ENCODE measurements around the gene FOXO3. TPM values are rescaled to one million over a fixed set of nuclear protein-coding genes. Genes with fewer than 3 reads are reported as not detected.

Gene FOXO3
- total RNA-seq, 4 donors from 2014 or later = 34.3 to 61.1 (median 49.7) TPM

GRCh38 chr6:108710551-108710950 lies 149.8 kb downstream of the FOXO3 start:
- no peak overlapping the region for H3K4me3 ChIP-seq
- no peaks in the 10 kb centered on the region for H3K36me3 ChIP-seq
- DNase-seq = no peak
- H3K9me3 ChIP-seq = no peaks in the 10 kb centered on the region
- TF ChIP-seq CTCF (IDR thresholded peaks at IDR 0.05) (no peak), POLR2A (IDR thresholded peaks at IDR 0.05) (no peak)
- H3K4me1 ChIP-seq = no peaks in the 10 kb centered on the region
- H3K27ac ChIP-seq = no peak overlapping the region
- H3K27me3 ChIP-seq = no peaks in the 10 kb centered on the region

- H3K9me3 ChIP-seq = no peaks in the 10 kb centered on the region
- TF ChIP-seq POLR2A (IDR thresholded peaks at IDR 0.05) = no peak
- TF ChIP-seq CTCF (IDR thresholded peaks at IDR 0.05) = no peak
- H3K36me3 ChIP-seq = no peaks in the 10 kb centered on the region
- H3K27me3 ChIP-seq = no peaks in the 10 kb centered on the region
- H3K4me3 ChIP-seq = no peak overlapping the region
- DNase-seq = no peak
- no peaks in the 10 kb centered on the region for H3K4me1 ChIP-seq
- H3K27ac ChIP-seq = no peak overlapping the region
Measured at GRCh38 chr6:108711071-108711470, 150.4 kb downstream of the FOXO3 start.

- DNase-seq = no peak
- no peaks in the 10 kb centered on the region for H3K27me3 ChIP-seq
- no peaks in the 10 kb centered on the region for H3K4me1 ChIP-seq
- TF ChIP-seq POLR2A (IDR thresholded peaks at IDR 0.05) (no peak), CTCF (IDR thresholded peaks at IDR 0.05) (no peak)
- no peaks in the 10 kb centered on the region for H3K36me3 ChIP-seq
- no peaks in the 10 kb centered on the region for H3K9me3 ChIP-seq
- no peak overlapping the region for H3K27ac ChIP-seq
- no peak overlapping the region for H3K4me3 ChIP-seq
Measured at GRCh38 chr6:108711826-108712225, 151.1 kb downstream of the FOXO3 start.

- Histone ChIP-seq H3K9me3 (no peaks in the 10 kb centered on the region), H3K4me3 (no peak overlapping the region), H3K36me3 (no peaks in the 10 kb centered on the region), H3K27me3 (no peaks in the 10 kb centered on the region), H3K4me1 (no peaks in the 10 kb centered on the region), H3K27ac (no peak overlapping the region)
- DNase-seq = no peak
- TF ChIP-seq CTCF (IDR thresholded peaks at IDR 0.05) = no peak
- TF ChIP-seq POLR2A (IDR thresholded peaks at IDR 0.05) = no peak
Measured at GRCh38 chr6:108712946-108713345, 152.2 kb downstream of the FOXO3 start.

GRCh38 chr6:108714101-108714765 lies 153.5 kb downstream of the FOXO3 start:
- Histone ChIP-seq H3K4me3 (no peak overlapping the region), H3K27me3 (no peaks in the 10 kb centered on the region), H3K36me3 (no peaks in the 10 kb centered on the region), H3K9me3 (no peaks in the 10 kb centered on the region), H3K27ac (no peak overlapping the region), H3K4me1 (no peaks in the 10 kb centered on the region)
- no peak for DNase-seq
- no peak for TF ChIP-seq POLR2A (IDR thresholded peaks at IDR 0.05)
- TF ChIP-seq CTCF (IDR thresholded peaks at IDR 0.05) = no peak
